ENCODE results near the gene MRPS2.
A peak's percentile ranks its signal among the peaks of the same experiment; 100 is the strongest.

The MRPS2 gene

GRCh38 chr9:135480940-135481310 lies 19.6 kb upstream of the MRPS2 start:
- DNase-seq (ENCODE audit: low read depth): no peak

GRCh38 chr9:135482015-135482754 lies 18.3 kb upstream of the MRPS2 start:
- no peak for DNase-seq (ENCODE audit: low read depth)

- DNase-seq (ENCODE audit: low read depth): no peak
Measured at GRCh38 chr9:135484460-135485277, 15.8 kb upstream of the MRPS2 start.

- DNase-seq (ENCODE audit: low read depth): no peak
Measured at GRCh38 chr9:135485385-135485784, 15.1 kb upstream of the MRPS2 start.

GRCh38 chr9:135485832-135486231 lies 14.7 kb upstream of the MRPS2 start:
- DNase-seq (ENCODE audit: low read depth): no peak

- DNase-seq (ENCODE audit: low read depth): no peak
Measured at GRCh38 chr9:135486267-135487065, 14.0 kb upstream of the MRPS2 start.

GRCh38 chr9:135487281-135488012 lies 13.0 kb upstream of the MRPS2 start:
- no peak for DNase-seq (ENCODE audit: low read depth)

- no peak for DNase-seq (ENCODE audit: low read depth)
Measured at GRCh38 chr9:135488013-135488330, 12.5 kb upstream of the MRPS2 start.

- DNase-seq (ENCODE audit: low read depth): no peak
Measured at GRCh38 chr9:135488527-135488926, 12.0 kb upstream of the MRPS2 start.

GRCh38 chr9:135489188-135489906 lies 11.1 kb upstream of the MRPS2 start:
- no peak for DNase-seq (ENCODE audit: low read depth)

- DNase-seq (ENCODE audit: low read depth): no peak
Measured at GRCh38 chr9:135490166-135490870, 10.2 kb upstream of the MRPS2 start.

GRCh38 chr9:135490980-135491464 lies 9.5 kb upstream of the MRPS2 start:
- no peak for DNase-seq (ENCODE audit: low read depth)

- DNase-seq (ENCODE audit: low read depth): no peak
Measured at GRCh38 chr9:135491764-135492163, 8.7 kb upstream of the MRPS2 start.

GRCh38 chr9:135492886-135493669 lies 7.4 kb upstream of the MRPS2 start:
- DNase-seq (ENCODE audit: low read depth): no peak

GRCh38 chr9:135494791-135495559 lies 5.5 kb upstream of the MRPS2 start:
- no peak for DNase-seq (ENCODE audit: low read depth)

- no peak for DNase-seq (ENCODE audit: low read depth)
Measured at GRCh38 chr9:135498381-135499126, 1.9 kb upstream of the MRPS2 start.

GRCh38 chr9:135499326-135500070 lies 984 bp upstream of the MRPS2 start:
- DNase-seq (ENCODE audit: low read depth): peak; percentile 77
